Bronchial epithelial cell (primary cell): ENCODE data around the gene RAB15. TPM values are rescaled to one million over a fixed set of nuclear protein-coding genes. Genes with fewer than 3 reads are reported as not detected.

Source experiments
- DNase-seq: peaks from one replicate; pipeline ENCODE4 v3.0.0-alpha.2; 2010; ENCODE audit warnings: low read depth
- FAIRE-seq: peaks from 2 replicates; lab custom pipeline; 2011; peaks lifted over from hg19 to GRCh38; lab: Jason Lieb, UNC
- H3K27me3 ChIP-seq: 2 replicates; pipeline ENCODE4 v1.5.1; 2011; ENCODE audit warnings: low read length; ENCODE audit not compliant: control insufficient read depth, insufficient read depth
- H3K36me3 ChIP-seq: 2 replicates; pipeline ENCODE4 v1.5.1; 2011; ENCODE audit warnings: low read length; ENCODE audit not compliant: control insufficient read depth, insufficient read depth
- H3K4me3 ChIP-seq: 2 replicates; pipeline ENCODE4 v1.5.1; 2011; ENCODE audit warnings: mild to moderate bottlenecking, low read depth, low read length, control low read depth
- CTCF ChIP-seq: IDR thresholded peaks from 2 replicates; pipeline ENCODE4 v1.5.1; 2011; ENCODE audit warnings: mild to moderate bottlenecking, moderate library complexity, low read length, control low read depth, inconsistent platforms; ENCODE audit not compliant: insufficient read depth, severe bottlenecking
- total RNA-seq: library from RNA; depleted of rRNA; stranded (reverse); fragments of >200 nt; gene quantifications from 2 replicates; pipeline ENCODE4 v1.2.1, GENCODE V29; 2014

Gene RAB15
- total RNA-seq, 1 donor from 2014 or later: not detected

GRCh38 chr14:64994540-64994939 is 22.4 kb upstream of the RAB15 start:
- no peak for FAIRE-seq
- TF ChIP-seq CTCF: no peak
- no peaks in the 10 kb centered on the region for H3K36me3 ChIP-seq
- no peak overlapping the region for H3K4me3 ChIP-seq
- no peaks in the 10 kb centered on the region for H3K27me3 ChIP-seq
- DNase-seq: no peak

DNA sequence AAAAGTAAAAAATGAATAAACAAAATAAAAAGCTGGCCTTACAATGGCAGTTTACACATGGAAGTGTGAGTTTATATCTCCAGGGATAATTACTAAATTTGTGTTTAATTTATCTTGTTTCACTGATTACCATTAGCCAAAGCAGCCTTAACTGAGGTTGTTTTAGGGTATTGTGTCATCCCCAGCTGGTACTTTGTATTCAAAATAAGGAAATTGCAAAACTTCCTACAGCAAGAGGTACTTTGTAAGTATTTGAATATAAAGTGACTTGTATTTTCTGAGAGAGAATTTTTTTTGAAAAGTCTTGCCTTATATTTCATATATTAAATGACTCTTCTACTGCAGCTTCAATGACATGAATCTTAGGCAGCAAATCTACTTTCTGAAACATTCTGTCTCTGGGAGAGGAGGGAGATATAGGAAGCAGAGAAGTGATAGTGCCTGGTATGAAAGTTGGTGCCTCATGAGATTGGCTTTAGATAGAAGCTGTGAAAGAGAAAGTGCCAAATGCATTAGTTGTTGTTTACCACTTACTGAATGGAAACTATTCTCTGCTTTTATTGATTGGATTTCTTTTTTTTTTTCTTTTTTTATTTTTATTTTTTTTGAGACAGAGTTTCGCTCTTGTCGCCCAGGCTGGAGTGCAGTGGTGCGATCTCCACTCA is 21.3 kb upstream of the RAB15 start:
- no peaks in the 10 kb centered on the region for H3K27me3 ChIP-seq
- H3K36me3 ChIP-seq: no peaks in the 10 kb centered on the region
- DNase-seq: no peak
- FAIRE-seq: no peak
- TF ChIP-seq CTCF: no peak
- H3K4me3 ChIP-seq: no peak overlapping the region

DNA sequence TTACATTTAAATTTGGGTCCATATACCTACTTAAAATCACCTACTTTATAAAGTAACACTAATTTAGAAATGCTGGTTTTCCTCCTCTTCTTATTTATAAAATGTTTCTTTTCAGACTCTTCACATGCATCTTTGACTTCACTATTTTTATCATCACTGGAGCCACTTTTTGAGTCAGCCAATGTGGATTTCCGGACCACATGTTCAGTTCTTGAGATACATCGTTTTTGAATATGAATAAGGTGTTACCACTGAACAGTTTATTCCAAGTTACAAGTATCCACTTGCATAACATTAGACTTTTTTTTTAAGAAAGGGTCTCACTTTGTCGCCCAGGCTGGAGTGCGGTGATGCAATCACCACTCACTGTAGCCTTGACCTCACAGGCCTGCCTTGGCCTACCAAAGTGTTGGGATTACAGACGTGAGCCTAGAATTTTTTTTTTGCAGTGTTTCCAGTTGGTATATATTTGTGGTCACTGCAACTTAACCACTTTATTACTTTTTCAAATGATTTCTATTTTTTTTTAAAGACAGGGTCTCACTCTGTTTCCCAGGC is 20.3 kb upstream of the RAB15 start:
- DNase-seq: no peak
- Histone ChIP-seq H3K4me3 (no peak overlapping the region), H3K27me3 (no peaks in the 10 kb centered on the region), H3K36me3 (no peaks in the 10 kb centered on the region)
- no peak for TF ChIP-seq CTCF
- FAIRE-seq: no peak

DNA sequence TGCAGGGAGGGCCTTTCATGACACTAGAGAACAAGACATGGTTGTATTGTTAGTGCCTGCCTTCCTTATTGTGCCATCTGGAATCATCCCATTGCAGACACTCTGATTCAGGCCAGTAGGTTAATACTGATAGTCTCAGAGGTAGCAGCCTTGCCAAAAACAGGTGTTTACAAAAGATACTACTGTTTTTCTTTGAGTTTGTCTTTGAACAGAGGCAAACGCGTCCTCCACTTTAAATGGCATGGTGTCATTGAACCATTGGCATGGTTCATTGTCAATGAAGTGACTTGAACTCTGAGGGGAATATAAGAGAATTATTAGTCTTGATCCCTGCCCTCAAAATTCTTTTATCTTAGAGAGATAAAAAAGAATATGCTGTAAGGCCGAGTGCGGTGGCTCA is 18.8 kb upstream of the RAB15 start:
- no peaks in the 10 kb centered on the region for H3K27me3 ChIP-seq
- TF ChIP-seq CTCF: no peak
- no peak overlapping the region for H3K4me3 ChIP-seq
- H3K36me3 ChIP-seq: no peaks in the 10 kb centered on the region
- DNase-seq: no peak
- FAIRE-seq: no peak

GRCh38 chr14:64990296-64990695 is 18.2 kb upstream of the RAB15 start:
- no peak for DNase-seq
- no peak for FAIRE-seq
- no peak for TF ChIP-seq CTCF
- Histone ChIP-seq H3K27me3 (no peaks in the 10 kb centered on the region), H3K4me3 (no peak overlapping the region), H3K36me3 (no peaks in the 10 kb centered on the region)

DNA sequence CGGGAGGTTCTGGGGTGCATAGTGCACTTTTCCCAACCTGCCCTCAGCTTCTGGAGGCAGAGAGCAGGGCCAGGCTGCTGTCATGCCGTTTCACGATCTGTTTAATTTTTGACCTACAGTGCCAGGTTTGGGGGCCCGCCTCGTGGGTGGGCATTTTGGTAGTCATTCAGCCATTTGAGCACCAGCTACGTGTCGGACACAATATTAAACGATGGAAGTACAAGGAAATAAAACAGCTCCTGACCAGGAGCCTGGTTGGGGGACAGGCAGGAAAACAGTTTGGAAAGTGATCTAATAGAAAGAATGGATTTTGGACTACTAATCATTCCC is 15.3 kb upstream of the RAB15 start:
- no peaks in the 10 kb centered on the region for H3K36me3 ChIP-seq
- H3K4me3 ChIP-seq: peak overlapping the region; percentile 72
- H3K27me3 ChIP-seq: no peaks in the 10 kb centered on the region
- FAIRE-seq: no peak
- no peak for DNase-seq
- TF ChIP-seq CTCF: no peak
